ENCODE data around the gene HLA-A. TPM values are rescaled to one million over a fixed set of nuclear protein-coding genes. Genes with fewer than 3 reads are reported as not detected.

HLA-A gene
- total and polyA plus RNA-seq, 2 of the 13 experiments (the other 11 are each of a cell fraction or from before 2014, with no cell fraction given), result 345 to 527 TPM

DNA sequence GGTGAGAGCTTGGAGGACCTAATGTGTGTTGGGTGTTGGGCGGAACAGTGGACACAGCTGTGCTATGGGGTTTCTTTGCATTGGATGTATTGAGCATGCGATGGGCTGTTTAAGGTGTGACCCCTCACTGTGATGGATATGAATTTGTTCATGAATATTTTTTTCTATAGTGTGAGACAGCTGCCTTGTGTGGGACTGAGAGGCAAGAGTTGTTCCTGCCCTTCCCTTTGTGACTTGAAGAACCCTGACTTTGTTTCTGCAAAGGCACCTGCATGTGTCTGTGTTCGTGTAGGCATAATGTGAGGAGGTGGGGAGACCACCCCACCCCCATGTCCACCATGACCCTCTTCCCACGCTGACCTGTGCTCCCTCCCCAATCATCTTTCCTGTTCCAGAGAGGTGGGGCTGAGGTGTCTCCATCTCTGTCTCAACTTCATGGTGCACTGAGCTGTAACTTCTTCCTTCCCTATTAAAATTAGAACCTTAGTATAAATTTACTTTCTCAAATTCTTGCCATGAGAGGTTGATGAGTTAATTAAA is 3.0 kb downstream of the HLA-A start:
- in situ Hi-C loops (cut with HindIII; ENCODE audit: extremely low pct_ligation_motif_present, low pct_unique_long_range_greater_than_20kb), result loop anchor here (10.0 kb wide), 1 partner anchor 81 kb away; no protein-coding TSS in a partner anchor

DNA sequence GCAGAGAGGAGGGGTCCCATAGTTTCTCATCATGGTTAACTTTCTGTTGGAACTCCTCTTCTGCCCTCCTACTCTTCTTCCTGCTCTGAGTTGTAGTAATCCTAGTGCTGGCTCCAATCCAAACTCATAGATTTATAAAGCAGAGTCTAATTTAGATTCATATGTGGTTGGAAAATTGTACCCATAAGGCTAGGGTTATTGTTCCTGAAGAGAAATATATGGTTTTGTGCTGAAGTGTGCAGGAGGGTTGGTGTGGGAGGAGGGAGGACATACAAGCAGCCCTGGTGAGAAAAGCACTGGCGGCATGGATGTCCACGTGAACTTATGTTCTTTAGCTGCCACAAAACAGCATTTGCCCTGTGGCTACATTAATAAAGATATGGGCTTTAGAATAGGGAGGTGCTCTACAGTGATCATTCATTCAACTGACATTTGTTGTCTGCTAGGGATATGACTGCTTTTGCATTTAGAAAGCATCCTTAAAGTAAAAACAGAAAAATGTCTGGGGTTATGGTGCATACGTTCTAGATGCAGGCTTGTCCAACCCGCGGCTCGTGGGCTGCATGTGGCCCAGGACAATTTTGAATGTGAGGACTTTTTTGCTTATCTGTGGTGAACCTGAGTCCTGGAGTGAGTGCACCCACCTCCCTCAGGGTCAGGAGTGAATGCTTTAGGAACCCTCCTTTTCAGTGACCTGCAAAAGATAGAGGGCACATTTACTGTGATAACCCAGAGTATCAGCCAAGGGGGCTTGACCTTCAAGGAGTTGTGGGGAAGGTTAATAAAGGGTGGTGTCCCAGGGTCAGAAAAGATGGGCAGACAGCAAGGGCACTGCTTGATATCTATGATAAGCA is 4.1 kb downstream of the HLA-A start:
- 72% methylated on average over 6 of the region's 6 CpGs for WGBS (ENCODE audit: low lambda C conversion rate)
- no peak for FAIRE-seq
- no peak for DNase-seq (ENCODE audit: low spot score)

More for the DNA sequence above, 3.0 kb downstream of the HLA-A start:
- intact Hi-C loops (cut with micrococcal nuclease; ENCODE audit: unreplicated experiment), result no loop called here
- Histone ChIP-seq H3K27ac (ENCODE audit: extremely low read length, insufficient read depth, low read length) (no peak overlapping the region), H4K20me1 (ENCODE audit: insufficient read depth, low read length) (no peaks in the 10 kb centered on the region), H3K36me3 (replicated peaks in 1 of 2; ENCODE audit: control insufficient read depth in 1 of 2, insufficient read depth in 2 of 2, low read length in 2 of 2) (peaks cover 3 to 15% of the 10 kb centered on the region in 2 experiments; a peak in 3 of 5 replicates), H3K79me2 (ENCODE audit: insufficient read depth, low read length) (peaks cover 5% of the 10 kb centered on the region), H3K9me3 (ENCODE audit: low read length) (no peaks in the 10 kb centered on the region), H3K4me2 (ENCODE audit: low read depth, low read length) (no peak overlapping the region; the same call in 1 of the 2 replicates), H3K9ac (ENCODE audit: insufficient read depth, low read depth, low read length) (no peak overlapping the region), H3K4me3 (replicated peaks in 1 of 3; ENCODE audit: insufficient read depth in 1 of 3, low read depth in 2 of 3, low read length in 3 of 3) (no peak overlapping the region), H3K4me1 (ENCODE audit: insufficient read depth, low read length) (peaks cover 18% of the 10 kb centered on the region), H2AFZ (ENCODE audit: low read length) (no peak overlapping the region), H3K27me3 (ENCODE audit: control insufficient read depth in 1 of 2, insufficient read depth in 2 of 2, low read length in 2 of 2) (no peaks in the 10 kb centered on the region)
- FAIRE-seq (no peak), DNase-seq (ENCODE audit: low spot score) (no peak), ATAC-seq (no peak)
- BruUV-seq (replicated peaks), result no TSS peak
- CTCF ChIA-PET (ENCODE audit: low intra/inter-chr PET ratio, low total read pairs), result no interaction called here
- no peak for TF ChIP-seq ZFY (CRISPR knock-in tag; IDR thresholded peaks at IDR 0.05)
- TF ChIP-seq, protein P1, sequence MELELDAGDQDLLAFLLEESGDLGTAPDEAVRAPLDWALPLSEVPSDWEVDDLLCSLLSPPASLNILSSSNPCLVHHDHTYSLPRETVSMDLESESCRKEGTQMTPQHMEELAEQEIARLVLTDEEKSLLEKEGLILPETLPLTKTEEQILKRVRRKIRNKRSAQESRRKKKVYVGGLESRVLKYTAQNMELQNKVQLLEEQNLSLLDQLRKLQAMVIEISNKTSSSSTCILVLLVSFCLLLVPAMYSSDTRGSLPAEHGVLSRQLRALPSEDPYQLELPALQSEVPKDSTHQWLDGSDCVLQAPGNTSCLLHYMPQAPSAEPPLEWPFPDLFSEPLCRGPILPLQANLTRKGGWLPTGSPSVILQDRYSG (CRISPR knock-in tag; IDR thresholded peaks at IDR 0.05), result no peak
- TF ChIP-seq ZFP36L1 (CRISPR knock-in tag; IDR thresholded peaks at IDR 0.05), result no peak
- no peak for TF ChIP-seq FOXK2 (IDR thresholded peaks at IDR 0.05)
- POLR2A ChIA-PET, result interaction anchor here (1.0 kb wide), 1 partner anchor 19 kb away, joined by 3 read pairs; no protein-coding TSS in a partner anchor
- 91% methylated on average over 4 of the region's 4 CpGs for WGBS (ENCODE audit: low lambda C conversion rate)

More for the DNA sequence above, 4.1 kb downstream of the HLA-A start:
- Histone ChIP-seq H3K79me2 (ENCODE audit: insufficient read depth, low read length) (peaks cover 5% of the 10 kb centered on the region), H3K4me2 (ENCODE audit: low read depth, low read length) (no peak overlapping the region), H4K20me1 (ENCODE audit: insufficient read depth, low read length) (no peaks in the 10 kb centered on the region), H3K4me1 (ENCODE audit: insufficient read depth, low read length) (peaks cover 11% of the 10 kb centered on the region), H3K36me3 (replicated peaks in 1 of 2; ENCODE audit: control insufficient read depth in 1 of 2, insufficient read depth in 2 of 2, low read length in 2 of 2) (peaks cover 3 to 15% of the 10 kb centered on the region in 2 experiments; a peak in 3 of 5 replicates), H3K4me3 (replicated peaks in 1 of 3; ENCODE audit: insufficient read depth in 1 of 3, low read depth in 2 of 3, low read length in 3 of 3) (no peak overlapping the region), H3K27ac (ENCODE audit: extremely low read length, insufficient read depth, low read length) (no peak overlapping the region), H3K27me3 (ENCODE audit: control insufficient read depth in 1 of 2, insufficient read depth in 2 of 2, low read length in 2 of 2) (no peaks in the 10 kb centered on the region), H3K9me3 (ENCODE audit: low read length) (no peaks in the 10 kb centered on the region), H3K9ac (ENCODE audit: insufficient read depth, low read depth, low read length) (no peak overlapping the region), H2AFZ (ENCODE audit: low read length) (no peak overlapping the region)
- ChIA-PET CTCF (ENCODE audit: low intra/inter-chr PET ratio, low total read pairs) (no interaction called here), POLR2A (interaction anchor here (1.6 to 2.6 kb wide), 2 partner anchors 15 to 21 kb away, joined by 3 to 7 read pairs; no protein-coding TSS in a partner anchor)
- intact Hi-C loops (cut with micrococcal nuclease; ENCODE audit: unreplicated experiment), result no loop called here
- TF ChIP-seq SIN3A (IDR thresholded peaks at IDR 0.05; ENCODE audit: borderline replicate concordance, low read depth, low read length), result no peak
- 0 out of 2 replicates have a peak, but pooled peaks have one; percentile 3 for TF ChIP-seq POLR2G (IDR thresholded peaks at IDR 0.05; ENCODE audit: low read depth, low read length)
- no peak for ATAC-seq
- BruUV-seq (replicated peaks), result no TSS peak
- in situ Hi-C loops (cut with HindIII; ENCODE audit: extremely low pct_ligation_motif_present, low pct_unique_long_range_greater_than_20kb), result loop anchor here (10.0 kb wide), 1 partner anchor 82 kb away; no protein-coding TSS in a partner anchor

Measured in HepG2 (cell line).